Mononuclear cell (primary cell): ENCODE data around the gene SLK. TPM values are rescaled to one million over a fixed set of nuclear protein-coding genes. Genes with fewer than 3 reads are reported as not detected.

Experiments used
- H3K27me3 ChIP-seq: 2 replicates; pipeline ENCODE4 v1.6.0; 2011; ENCODE audit warnings: low read length, control low read depth; ENCODE audit not compliant: insufficient read depth
- H3K4me1 ChIP-seq: 2 replicates; pipeline ENCODE4 v1.5.1; 2011; ENCODE audit warnings: mild to moderate bottlenecking, low read length, control low read depth; ENCODE audit not compliant: insufficient read depth
- H3K4me3 ChIP-seq: 2 replicates; pipeline ENCODE4 v1.5.1; 2011; ENCODE audit warnings: mild to moderate bottlenecking, low read length, moderate library complexity
- H3K9me3 ChIP-seq: 2 replicates; pipeline ENCODE4 v1.5.1; 2011; ENCODE audit warnings: low read depth, mild to moderate bottlenecking, control low read depth, low read length
- total RNA-seq: library from RNA; depleted of rRNA; stranded (reverse); fragments of >200 nt; gene quantifications from one replicate; pipeline ENCODE4 v1.2.3, GENCODE V29; 2012

Gene SLK
- total RNA-seq: 75.2 TPM

- peak within 1 kb of the TSS; percentile 91 for H3K4me3 ChIP-seq
- peaks cover 28% of the 10 kb centered on the region for H3K4me1 ChIP-seq
- no peaks in the 10 kb centered on the region for H3K9me3 ChIP-seq
- no peaks in the 10 kb centered on the region for H3K27me3 ChIP-seq
Observed at GRCh38 chr10:103966671-103967447, at the start of gene SLK. TSS of gene SLK (plus strand) at chr10:103967140. CDS start at chr10:103967746, 606 bp downstream.

GRCh38 chr10:103917302-103918052 is 49.5 kb upstream of the SLK start:
- no peaks in the 10 kb centered on the region for H3K9me3 ChIP-seq
- peak overlapping the region; percentile 94 for H3K4me3 ChIP-seq
- H3K4me1 ChIP-seq: peaks cover 66% of the 10 kb centered on the region
- no peaks in the 10 kb centered on the region for H3K27me3 ChIP-seq

- peaks cover 60% of the 10 kb centered on the region for H3K4me1 ChIP-seq
- H3K27me3 ChIP-seq: no peaks in the 10 kb centered on the region
- no peaks in the 10 kb centered on the region for H3K9me3 ChIP-seq
- peak within 1 kb of the TSS; percentile 94 for H3K4me3 ChIP-seq
Observed at GRCh38 chr10:103918053-103918846, 48.7 kb upstream of the SLK start, which contains the start of gene STN1. TSS of gene STN1 (minus strand) at chr10:103918184. CDS start at chr10:103917594, 590 bp downstream.

GRCh38 chr10:103919648-103920025 is 47.3 kb upstream of the SLK start:
- peaks cover 49% of the 10 kb centered on the region for H3K4me1 ChIP-seq
- H3K4me3 ChIP-seq: no peak overlapping the region
- no peaks in the 10 kb centered on the region for H3K27me3 ChIP-seq
- H3K9me3 ChIP-seq: no peaks in the 10 kb centered on the region

- H3K4me1 ChIP-seq: peaks cover 33% of the 10 kb centered on the region
- no peak overlapping the region for H3K4me3 ChIP-seq
- H3K27me3 ChIP-seq: no peaks in the 10 kb centered on the region
- H3K9me3 ChIP-seq: no peaks in the 10 kb centered on the region
Observed at GRCh38 chr10:103921248-103921647, 45.7 kb upstream of the SLK start.

- no peak overlapping the region for H3K4me3 ChIP-seq
- peaks cover 28% of the 10 kb centered on the region for H3K4me1 ChIP-seq
- H3K9me3 ChIP-seq: no peaks in the 10 kb centered on the region
- no peaks in the 10 kb centered on the region for H3K27me3 ChIP-seq
Observed at GRCh38 chr10:103921750-103922195, 45.2 kb upstream of the SLK start.

GRCh38 chr10:103922659-103923058 is 44.3 kb upstream of the SLK start:
- H3K9me3 ChIP-seq: no peaks in the 10 kb centered on the region
- H3K4me3 ChIP-seq: no peak overlapping the region

GRCh38 chr10:103923502-103923901 is 43.4 kb upstream of the SLK start:
- Histone ChIP-seq H3K4me1 (peaks cover 16% of the 10 kb centered on the region), H3K9me3 (no peaks in the 10 kb centered on the region), H3K4me3 (no peak overlapping the region), H3K27me3 (no peaks in the 10 kb centered on the region)

More at GRCh38 chr10:103922659-103923058, 44.3 kb upstream of the SLK start:
- peaks cover 19% of the 10 kb centered on the region for H3K4me1 ChIP-seq
- no peaks in the 10 kb centered on the region for H3K27me3 ChIP-seq

- peaks cover 9% of the 10 kb centered on the region for H3K4me1 ChIP-seq
Observed at GRCh38 chr10:103925591-103925990, 41.3 kb upstream of the SLK start.

GRCh38 chr10:103926722-103927319 is 40.1 kb upstream of the SLK start:
- Histone ChIP-seq H3K9me3 (no peaks in the 10 kb centered on the region), H3K4me1 (peaks cover 2% of the 10 kb centered on the region), H3K27me3 (no peaks in the 10 kb centered on the region), H3K4me3 (no peak overlapping the region)

More at GRCh38 chr10:103925591-103925990, 41.3 kb upstream of the SLK start:
- H3K4me3 ChIP-seq: no peak overlapping the region
- no peaks in the 10 kb centered on the region for H3K27me3 ChIP-seq
- no peaks in the 10 kb centered on the region for H3K9me3 ChIP-seq

GRCh38 chr10:103928784-103929183 is 38.2 kb upstream of the SLK start:
- no peaks in the 10 kb centered on the region for H3K4me1 ChIP-seq
- no peak overlapping the region for H3K4me3 ChIP-seq
- H3K27me3 ChIP-seq: no peaks in the 10 kb centered on the region
- no peaks in the 10 kb centered on the region for H3K9me3 ChIP-seq

- no peak overlapping the region for H3K4me3 ChIP-seq
- H3K4me1 ChIP-seq: no peaks in the 10 kb centered on the region
- no peaks in the 10 kb centered on the region for H3K9me3 ChIP-seq
- H3K27me3 ChIP-seq: no peaks in the 10 kb centered on the region
Observed at GRCh38 chr10:103929381-103929921, 37.5 kb upstream of the SLK start.

GRCh38 chr10:103930449-103930848 is 36.5 kb upstream of the SLK start:
- H3K4me1 ChIP-seq: no peaks in the 10 kb centered on the region
- H3K9me3 ChIP-seq: no peaks in the 10 kb centered on the region
- no peak overlapping the region for H3K4me3 ChIP-seq
- no peaks in the 10 kb centered on the region for H3K27me3 ChIP-seq

- Histone ChIP-seq H3K4me1 (no peaks in the 10 kb centered on the region), H3K27me3 (no peaks in the 10 kb centered on the region), H3K4me3 (no peak overlapping the region), H3K9me3 (no peaks in the 10 kb centered on the region)
Observed at GRCh38 chr10:103930881-103931280, 36.1 kb upstream of the SLK start.
